IMR-90 (cell line): Measurements from ENCODE around the gene RANBP3. TPM values are rescaled to one million over a fixed set of nuclear protein-coding genes. Genes with fewer than 3 reads are reported as not detected.

Source experiments
- ATAC-seq: fragments of 200-7000 bp; cut with Tn5 transposase; 2 replicates; pipeline ENCODE4 v1.9.1; 2020; ENCODE audit warnings: low read depth, mild to moderate bottlenecking, moderate library complexity
- BruUV-seq: library from RNA; stranded (reverse); fragments of 400-500 nt; replicated peaks from 2 replicates; lab custom pipeline; 2021; lab: Mats Ljungman, UMichigan
- CTCF ChIA-PET: fragments of 300-600 bp; formaldehyde crosslinking; extraction: SDS; loops from one replicate; lab custom pipeline; 2021; ENCODE audit warnings: antibody characterized with exemption; lab: Yijun Ruan, JAX
- POLR2A ChIA-PET: fragments of 300-600 bp; sonication (Branson Sonifier 250); formaldehyde crosslinking; loops from one replicate; lab custom pipeline; 2022; ENCODE audit warnings: antibody characterized with exemption; ENCODE audit not compliant: unreplicated experiment; lab: Charles Lee
- DNase-seq: peaks from one replicate; pipeline ENCODE4 v3.0.0; 2013
- H2AFZ ChIP-seq: replicated peaks from 2 replicates; pipeline ENCODE3; 2013; ENCODE audit warnings: low read length, mild to moderate bottlenecking; ENCODE audit not compliant: poor library complexity
- H2AK5ac ChIP-seq: 2 replicates; pipeline ENCODE4 v1.6.1; 2013; ENCODE audit warnings: low read depth, low read length, inconsistent platforms
- H2AK9ac ChIP-seq: replicated peaks from 2 replicates; pipeline ENCODE3; 2013; ENCODE audit warnings: mild to moderate bottlenecking, low read depth, low read length, moderate library complexity; ENCODE audit not compliant: poor library complexity
- H2BK120ac ChIP-seq: 2 replicates; pipeline ENCODE4 v1.6.1; 2013; ENCODE audit warnings: low read depth, low read length, inconsistent platforms
- H2BK15ac ChIP-seq: 3 replicates; pipeline ENCODE4 v1.6.1; 2013; ENCODE audit warnings: low read depth, low read length, inconsistent platforms
- H2BK20ac ChIP-seq: 2 replicates; pipeline ENCODE4 v1.6.1; 2013; ENCODE audit warnings: low read depth, mild to moderate bottlenecking, inconsistent platforms, low read length, moderate library complexity
- H2BK5ac ChIP-seq: 2 replicates; pipeline ENCODE4 v1.6.1; 2013; ENCODE audit warnings: mild to moderate bottlenecking, low read depth, low read length, inconsistent platforms; ENCODE audit not compliant: poor library complexity, severe bottlenecking
- H3K14ac ChIP-seq: replicated peaks from 2 replicates; pipeline ENCODE4 v1.6.1; 2013; ENCODE audit warnings: low read depth, low read length, inconsistent platforms
- H3K18ac ChIP-seq: 2 replicates; pipeline ENCODE4 v1.6.1; 2013; ENCODE audit warnings: low read depth, low read length, control low read depth
- H3K23ac ChIP-seq: 2 replicates; pipeline ENCODE4 v1.6.1; 2013; ENCODE audit warnings: low read depth, low read length, inconsistent platforms
- H3K27ac ChIP-seq: 2 replicates; pipeline ENCODE4 v1.5.1; 2013; ENCODE audit warnings: mild to moderate bottlenecking, control low read depth, low read length; ENCODE audit not compliant: insufficient read depth
- H3K27me3 ChIP-seq: 2 replicates; pipeline ENCODE4 v1.6.1; 2013; ENCODE audit warnings: low read length; ENCODE audit not compliant: control insufficient read depth, insufficient read depth
- H3K36me3 ChIP-seq: 2 replicates; pipeline ENCODE4 v1.6.1; 2013; ENCODE audit warnings: low read length, mixed read lengths; ENCODE audit not compliant: control insufficient read depth, insufficient read depth
- H3K4ac ChIP-seq: 2 replicates; pipeline ENCODE4 v1.6.1; 2013; ENCODE audit warnings: low read depth, low read length, inconsistent platforms
- H3K4me1 ChIP-seq: 2 replicates; pipeline ENCODE4 v1.6.1; 2013; ENCODE audit warnings: low read length, mixed read lengths; ENCODE audit not compliant: control insufficient read depth, insufficient read depth
- H3K4me2 ChIP-seq: 2 replicates; pipeline ENCODE4 v1.6.1; 2013; ENCODE audit warnings: low read depth, mild to moderate bottlenecking, control low read depth, low read length, moderate library complexity
- H3K4me3 ChIP-seq: 2 replicates; pipeline ENCODE4 v1.5.1; 2013; ENCODE audit warnings: low read depth, mild to moderate bottlenecking, control low read depth, low read length, moderate library complexity; ENCODE audit not compliant: insufficient read depth
- H3K56ac ChIP-seq: 2 replicates; pipeline ENCODE4 v1.6.1; 2013; ENCODE audit warnings: low read length, inconsistent platforms; ENCODE audit not compliant: insufficient read depth; ENCODE audit errors: extremely low read depth
- H3K79me1 ChIP-seq, 2 experiments: 2 replicates each; pipeline ENCODE4 v1.6.1; 2013; ENCODE audit warnings: low read length in 2 of 2, inconsistent platforms in 1 of 2, low read depth in 1 of 2
- H3K9ac ChIP-seq: 2 replicates; pipeline ENCODE4 v1.6.1; 2013; ENCODE audit warnings: low read depth, low read length, control low read depth
- H3K9me1 ChIP-seq: 2 replicates; pipeline ENCODE4 v1.6.1; 2013; ENCODE audit warnings: low read length, inconsistent platforms; ENCODE audit not compliant: insufficient read depth
- H3K9me3 ChIP-seq: 2 replicates; pipeline ENCODE4 v1.6.1; 2013; ENCODE audit warnings: low read length; ENCODE audit not compliant: control insufficient read depth, insufficient read depth
- H4K20me1 ChIP-seq: 2 replicates; pipeline ENCODE4 v1.6.1; 2013; ENCODE audit warnings: low read length, inconsistent platforms; ENCODE audit not compliant: insufficient read depth
- H4K5ac ChIP-seq: 2 replicates; pipeline ENCODE4 v1.6.1; 2013; ENCODE audit warnings: mild to moderate bottlenecking, low read depth, low read length, control low read depth
- H4K8ac ChIP-seq, 2 experiments: 2 replicates each; pipeline ENCODE4 v1.6.1; 2013; ENCODE audit warnings: low read depth in 2 of 2, low read length in 2 of 2, control low read depth in 1 of 2, inconsistent platforms in 1 of 2
- H4K91ac ChIP-seq: 2 replicates; pipeline ENCODE4 v1.6.1; 2013; ENCODE audit warnings: low read depth, low read length, inconsistent platforms; ENCODE audit not compliant: insufficient read depth
- CEBPB ChIP-seq: IDR thresholded peaks from 2 replicates; pipeline ENCODE4 v1.6.1; 2012; ENCODE audit warnings: low read depth, low read length, improper control_type of control experiment
- ELK1 ChIP-seq: fragments of 150-350 bp; IDR thresholded peaks from 2 replicates; pipeline ENCODE4 v1.6.1; 2016; ENCODE audit warnings: low read depth, mild to moderate bottlenecking, low read length, moderate library complexity, borderline replicate concordance
- FOS ChIP-seq: fragments of 150-350 bp; IDR thresholded peaks from 2 replicates; pipeline ENCODE4 v1.6.1; 2016; ENCODE audit warnings: low read depth, low read length
- MAFK ChIP-seq: IDR thresholded peaks from 2 replicates; pipeline ENCODE4 v1.6.1; 2012; ENCODE audit warnings: low read depth, low read length, improper control_type of control experiment
- MAZ ChIP-seq: IDR thresholded peaks from 2 replicates; pipeline ENCODE4 v1.6.1; 2012; ENCODE audit warnings: low read depth, mild to moderate bottlenecking, low read length, improper control_type of control experiment, moderate library complexity, borderline replicate concordance
- MXI1 ChIP-seq: IDR thresholded peaks from 2 replicates; pipeline ENCODE4 v1.6.1; 2012; ENCODE audit warnings: low read depth, mild to moderate bottlenecking, low read length, moderate library complexity, borderline replicate concordance
- NFE2L2 ChIP-seq: fragments of 150-350 bp; IDR thresholded peaks from 2 replicates; pipeline ENCODE4 v1.6.1; 2016; ENCODE audit warnings: low read depth, mild to moderate bottlenecking, low read length
- POLR2A ChIP-seq: IDR thresholded peaks from 2 replicates; pipeline ENCODE4 v1.6.1; 2012; ENCODE audit warnings: mild to moderate bottlenecking, low read depth, low read length
- RAD21 ChIP-seq: IDR thresholded peaks from 2 replicates; pipeline ENCODE4 v1.6.1; 2012; ENCODE audit warnings: low read length, improper control_type of control experiment
- SMC3 ChIP-seq: fragments of 150-350 bp; IDR thresholded peaks from 2 replicates; pipeline ENCODE4 v1.6.1; 2016; ENCODE audit warnings: low read depth, mild to moderate bottlenecking, antibody characterized with exemption, low read length, moderate library complexity
- USF2 ChIP-seq: fragments of 150-350 bp; IDR thresholded peaks from 2 replicates; pipeline ENCODE4 v1.6.1; 2017; ENCODE audit warnings: mild to moderate bottlenecking, antibody characterized with exemption, low read length, low read depth
- WGBS, 2 experiments: methylation state at CpG; one replicate each; pipeline versions ENCODE4 v1.1.5 to v1.1.7; 2013; ENCODE audit warnings: missing lambda C conversion rate in 2 of 2; ENCODE audit not compliant: insufficient read length in 1 of 2; ENCODE audit errors: extremely low coverage in 2 of 2; 5-methylcytosine and 5-hydroxymethylcytosine counted together
- dilution Hi-C: fragments of 300-500 bp; cut with HindIII; formaldehyde crosslinking; loops from one replicate; pipeline ENCODE4 v1.14.3; 2018; ENCODE audit warnings: low sequenced_read_pairs; ENCODE audit not compliant: unreplicated experiment
- in situ Hi-C: fragments of 300-500 bp; cut with MboI; formaldehyde crosslinking; loops from 3 replicates; pipeline ENCODE4 v1.14.3; 2019; ENCODE audit warnings: low sequenced_read_pairs, inconsistent platforms, mixed read lengths
- intact Hi-C: fragments of 100-400 bp; cut with micrococcal nuclease; formaldehyde crosslinking; loops from 2 replicates; pipeline ENCODE4 v1.10.0; 2022
- polyA plus RNA-seq, 3 experiments: library from polyadenylated mRNA; depleted of rRNA; stranded (reverse); fragments of >200 nt; gene quantifications; 2 replicates each; pipeline ENCODE4 v1.2.3, GENCODE V29; 2012; ENCODE audit warnings: low replicate concordance in 1 of 3
- total RNA-seq: library from RNA; depleted of rRNA; stranded (reverse); fragments of >200 nt; gene quantifications from 2 replicates; pipeline ENCODE4 v1.2.3, GENCODE V29; 2012

The RANBP3 gene
- total and polyA plus RNA-seq, 2 of the 4 experiments (the other 2 are of a cell fraction), result 42.5 to 111 TPM

- Histone ChIP-seq H2BK5ac (no peak overlapping the region), H4K5ac (no peak overlapping the region), H2BK20ac (no peak overlapping the region), H2AK9ac (no peak overlapping the region), H3K14ac (no peak overlapping the region), H3K4me1 (no peaks in the 10 kb centered on the region), H3K27me3 (no peaks in the 10 kb centered on the region), H3K56ac (no peak overlapping the region), H3K9me1 (no peaks in the 10 kb centered on the region), H4K8ac (no peak overlapping the region), H4K91ac (no peak overlapping the region), H3K23ac (no peak overlapping the region), H3K9ac (no peak overlapping the region), H3K18ac (no peak overlapping the region), H3K79me1 (no peaks in the 10 kb centered on the region), H4K20me1 (no peaks in the 10 kb centered on the region), H2BK120ac (no peak overlapping the region), H3K4ac (no peak overlapping the region), H2AK5ac (no peak overlapping the region), H3K9me3 (no peaks in the 10 kb centered on the region), H3K36me3 (peaks cover 3% of the 10 kb centered on the region; the same call in 1 of the 2 replicates), H2BK15ac (no peak overlapping the region), H3K4me3 (no peak overlapping the region), H3K4me2 (no peak overlapping the region), H3K27ac (no peak overlapping the region), H2AFZ (no peak overlapping the region)
- no peak for TF ChIP-seq NFE2L2
- no peak for TF ChIP-seq MAZ
- TF ChIP-seq POLR2A, result no peak
- TF ChIP-seq MXI1, result no peak
- no peak for TF ChIP-seq CEBPB
- TF ChIP-seq SMC3, result no peak
- TF ChIP-seq ELK1, result no peak
- no peak for TF ChIP-seq USF2
- TF ChIP-seq MAFK, result no peak
- no peak for TF ChIP-seq FOS
- TF ChIP-seq RAD21, result no peak
- dilution Hi-C loops (no loop called here), in situ Hi-C loops (no loop called here), intact Hi-C loops (no loop called here)
- BruUV-seq, result no TSS peak
- ATAC-seq, result no peak
- 95% methylated on average over 24 of the region's 26 CpGs; no CpG with 5 or more reads in 1 of the 2 experiments for WGBS, 2 experiments
- CTCF ChIA-PET, result no interaction called here
- POLR2A ChIA-PET, result no interaction called here
- DNase-seq, result no peak
Observed at GRCh38 chr19:6002591-6002990, 24.7 kb upstream of the RANBP3 start.
